GM21717 (cell line): Measurements from ENCODE around the gene ATG3.
"Not testable (repeated sequence)": the region's sequence is repeated elsewhere in the genome, so short reads cannot be mapped to it uniquely, and the experiment has no call there.

Source experiments
- ATAC-seq: cut with Tn5 transposase; IDR thresholded peaks from one replicate; pipeline ENCODE4 v1.9.1; 2021; ENCODE audit warnings: mild to moderate bottlenecking, moderate library complexity; ENCODE audit not compliant: unreplicated experiment

Gene ATG3

DNA sequence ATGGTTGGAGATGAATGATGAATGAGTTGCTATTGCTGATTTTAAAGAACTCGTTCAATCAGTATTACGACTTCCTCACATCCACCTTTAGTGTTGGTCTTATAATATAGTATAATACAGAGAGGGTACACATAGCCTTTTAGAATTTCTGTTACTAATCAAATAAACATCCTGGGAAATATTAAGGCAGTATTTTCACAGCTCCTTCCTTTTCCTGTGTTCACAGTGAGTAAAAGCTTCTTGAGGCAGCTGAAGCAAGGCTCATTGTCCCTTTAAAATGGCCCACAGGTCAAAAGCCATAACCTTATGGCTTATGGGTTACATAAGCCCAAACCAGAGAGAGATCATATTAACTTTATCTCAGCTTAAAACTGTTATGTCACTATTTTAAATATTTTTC, 61.1 kb downstream of the ATG3 start:
- no peak for ATAC-seq

DNA sequence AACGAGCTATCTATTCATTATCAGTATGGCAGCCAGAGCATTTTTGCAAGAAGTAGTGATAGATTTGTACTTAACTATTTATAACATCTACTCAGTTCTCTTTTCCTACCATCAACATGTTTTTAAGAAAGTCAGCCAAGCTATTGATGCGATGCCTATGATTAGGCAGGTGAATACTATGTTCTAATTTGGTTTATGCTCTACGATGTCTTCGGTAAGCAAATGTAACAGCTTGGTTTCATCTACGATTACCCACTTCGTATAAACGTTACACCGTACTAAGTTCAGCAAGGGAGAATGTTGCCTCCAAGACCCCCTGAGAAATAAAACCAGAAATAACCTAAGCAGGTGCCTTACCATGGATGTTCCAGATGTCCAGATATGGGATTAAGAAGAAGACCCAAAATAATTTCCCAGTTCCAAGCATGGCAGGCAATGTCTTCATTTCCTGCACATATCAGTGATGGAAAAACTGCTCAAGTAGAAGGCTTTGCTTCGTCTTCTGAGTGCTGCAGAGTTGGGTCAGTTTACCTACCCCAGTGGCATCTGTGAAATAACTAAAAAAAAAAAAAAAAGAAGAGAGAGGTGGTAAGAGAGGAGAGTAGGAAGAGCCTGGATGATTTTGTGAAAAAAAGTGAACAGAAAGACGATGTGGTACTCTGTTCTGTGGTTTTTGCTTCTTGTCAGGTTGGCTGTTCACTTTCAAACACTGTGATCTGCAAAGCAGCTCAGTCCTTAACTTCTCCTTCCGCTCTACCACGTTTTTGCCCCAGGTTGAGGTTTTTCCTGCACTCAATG, 62.6 kb downstream of the ATG3 start, which contains the start of gene BTLA:
TSS of gene BTLA (minus strand) at position 559 of the 798 bp plus-strand sequence. CDS start at position 445, 114 bp downstream.
- peak; percentile 70 for ATAC-seq

DNA sequence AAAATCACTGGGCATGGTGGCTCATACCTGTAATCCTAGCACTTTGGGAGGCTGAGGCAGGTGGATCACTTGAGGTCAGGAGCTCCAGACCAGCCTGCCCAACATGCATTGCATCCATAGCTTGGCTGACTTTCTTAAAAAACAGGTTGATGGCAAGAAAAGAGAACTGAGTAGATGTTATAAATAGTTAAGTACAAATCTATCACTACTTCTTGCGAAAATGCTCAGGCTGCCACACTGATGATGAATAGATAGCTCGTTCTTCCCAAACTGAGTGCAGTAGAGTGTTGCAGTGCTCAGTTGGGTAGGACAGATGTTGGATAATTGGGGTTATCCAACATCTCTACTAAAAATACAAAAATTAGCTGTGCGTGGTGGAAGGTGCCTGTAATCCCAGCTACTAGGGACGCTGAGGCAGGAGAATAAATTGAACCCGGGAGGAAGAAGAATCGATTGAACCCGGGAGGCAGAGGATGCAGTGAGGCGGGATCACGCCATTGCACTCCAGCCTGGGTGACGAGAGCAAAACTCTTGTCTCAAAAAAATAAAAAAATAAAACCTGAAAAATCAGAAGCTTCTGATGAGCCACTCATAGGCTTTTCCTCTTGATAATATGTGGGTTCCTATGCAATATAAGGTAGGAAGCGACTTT, 63.7 kb downstream of the ATG3 start:
- no peak for ATAC-seq

DNA sequence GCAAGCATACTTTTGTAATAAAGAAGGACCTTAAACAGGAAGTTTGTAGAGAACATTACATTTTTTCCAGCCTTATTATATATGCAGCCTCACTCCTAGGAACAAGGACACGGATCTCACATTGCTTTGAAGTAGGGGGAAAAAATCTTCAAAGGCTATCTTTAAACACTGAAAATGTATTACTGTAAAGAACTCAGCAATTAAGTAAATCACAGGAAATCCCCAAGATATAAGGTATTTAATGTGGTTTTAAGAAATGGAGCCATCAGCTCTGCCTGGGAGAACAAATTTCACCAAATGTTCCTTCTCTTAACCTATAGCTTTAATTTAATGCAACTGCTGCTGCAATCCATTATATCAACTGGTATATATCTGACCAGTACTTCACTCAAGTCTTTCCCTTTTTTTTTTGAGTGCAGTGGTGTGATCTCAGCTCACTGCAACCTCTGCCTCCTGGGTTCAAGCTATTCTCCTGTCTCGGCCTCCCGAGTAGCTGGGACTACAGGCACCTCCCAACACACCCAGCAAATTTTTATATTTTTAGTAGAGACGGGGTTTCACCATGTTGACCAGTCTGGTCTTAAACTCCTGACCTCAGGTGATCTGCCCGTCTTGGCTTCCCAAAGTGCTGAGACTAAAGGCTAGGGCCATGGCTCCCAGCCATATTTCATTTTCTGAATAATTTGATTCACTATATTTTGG, 65.2 kb downstream of the ATG3 start:
- ATAC-seq = no peak

DNA sequence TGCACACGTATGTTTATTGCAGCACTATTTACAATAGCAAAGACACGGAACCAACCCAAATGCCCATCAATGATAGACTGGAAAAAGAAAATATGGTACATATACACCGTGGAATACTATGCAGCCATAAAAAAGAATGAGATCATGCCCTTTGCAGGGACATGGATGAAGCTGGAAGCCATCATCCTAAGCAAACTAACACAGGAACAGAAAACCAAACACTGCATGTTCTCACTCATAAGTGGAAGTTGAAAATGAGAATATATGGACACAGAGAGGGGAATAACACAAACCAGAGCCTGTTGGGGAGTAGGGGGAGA, 67.4 kb downstream of the ATG3 start:
- ATAC-seq = not testable (repeated sequence)

DNA sequence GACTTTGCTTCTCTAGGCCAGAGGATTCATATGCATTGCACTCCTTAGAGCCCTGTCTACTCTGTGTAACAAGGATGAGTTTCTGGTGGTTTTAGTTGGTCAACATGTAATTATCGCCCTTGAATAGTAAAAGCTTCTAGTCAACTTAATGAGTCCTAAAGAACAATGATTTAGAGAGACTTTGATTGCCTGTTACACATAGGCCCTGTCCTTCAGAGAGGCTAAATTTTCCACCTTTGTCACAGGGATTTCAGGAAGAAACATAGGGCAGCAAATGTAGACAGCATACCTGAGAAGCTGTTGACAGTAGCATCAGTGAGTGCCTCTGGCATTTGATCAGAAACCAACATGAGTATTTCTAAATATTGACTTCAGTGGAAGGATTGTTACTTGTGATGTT, 69.6 kb downstream of the ATG3 start:
- no peak for ATAC-seq

DNA sequence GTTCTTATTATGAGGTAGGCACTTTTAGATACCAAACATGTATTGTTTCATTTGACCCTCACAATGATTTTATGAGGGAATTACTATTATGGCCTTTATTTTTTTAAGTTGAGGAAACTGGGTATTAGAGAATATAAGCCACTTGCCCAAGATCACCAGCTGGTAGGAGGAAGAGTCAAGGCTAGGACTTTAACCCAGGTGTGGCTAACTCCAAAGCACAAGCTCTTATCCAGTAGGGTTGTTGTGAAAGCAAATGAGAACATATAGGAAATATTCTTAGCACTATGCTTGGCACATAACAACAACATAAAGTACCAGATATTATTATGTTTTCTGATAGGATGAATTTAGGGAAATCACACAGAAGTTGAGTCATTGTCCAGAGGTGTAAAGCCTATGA, 70.4 kb downstream of the ATG3 start:
- no peak for ATAC-seq

DNA sequence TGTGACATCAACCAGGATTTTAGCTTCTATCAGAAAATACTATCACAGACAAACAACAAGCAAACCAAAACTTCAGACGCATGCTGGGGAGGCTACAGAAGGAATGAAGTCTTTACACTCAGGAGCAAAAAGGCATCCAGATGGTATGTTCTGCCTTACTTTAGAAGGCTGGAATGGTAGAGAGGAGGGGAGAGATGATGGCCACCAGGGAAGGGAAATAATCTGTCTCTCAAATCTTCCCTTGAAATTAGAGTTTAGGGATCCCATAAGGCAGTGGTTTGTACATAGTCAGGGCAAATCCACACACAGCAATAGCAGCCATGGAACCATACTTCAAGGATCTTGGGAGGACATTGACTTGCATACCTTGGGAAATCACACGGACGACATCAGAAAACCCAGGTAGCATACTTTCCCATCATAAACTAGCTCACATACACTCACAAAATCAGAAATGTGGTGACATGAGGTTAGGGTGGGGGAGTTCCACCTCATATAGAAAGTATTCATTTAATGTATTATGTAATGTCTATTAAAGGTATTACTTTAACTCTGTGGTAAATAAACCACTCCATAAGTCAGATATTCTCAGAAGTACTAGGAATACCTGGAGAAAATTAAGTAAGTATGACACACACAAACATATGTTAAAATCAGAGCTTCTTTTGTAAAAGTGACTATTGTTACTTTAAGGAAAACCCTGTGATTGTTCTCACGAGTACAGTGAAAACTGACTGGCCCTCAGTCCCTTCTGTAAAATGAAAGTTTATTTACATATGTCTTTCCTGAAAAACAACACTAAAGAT, 71.9 kb downstream of the ATG3 start:
- ATAC-seq = peak; percentile 69

DNA sequence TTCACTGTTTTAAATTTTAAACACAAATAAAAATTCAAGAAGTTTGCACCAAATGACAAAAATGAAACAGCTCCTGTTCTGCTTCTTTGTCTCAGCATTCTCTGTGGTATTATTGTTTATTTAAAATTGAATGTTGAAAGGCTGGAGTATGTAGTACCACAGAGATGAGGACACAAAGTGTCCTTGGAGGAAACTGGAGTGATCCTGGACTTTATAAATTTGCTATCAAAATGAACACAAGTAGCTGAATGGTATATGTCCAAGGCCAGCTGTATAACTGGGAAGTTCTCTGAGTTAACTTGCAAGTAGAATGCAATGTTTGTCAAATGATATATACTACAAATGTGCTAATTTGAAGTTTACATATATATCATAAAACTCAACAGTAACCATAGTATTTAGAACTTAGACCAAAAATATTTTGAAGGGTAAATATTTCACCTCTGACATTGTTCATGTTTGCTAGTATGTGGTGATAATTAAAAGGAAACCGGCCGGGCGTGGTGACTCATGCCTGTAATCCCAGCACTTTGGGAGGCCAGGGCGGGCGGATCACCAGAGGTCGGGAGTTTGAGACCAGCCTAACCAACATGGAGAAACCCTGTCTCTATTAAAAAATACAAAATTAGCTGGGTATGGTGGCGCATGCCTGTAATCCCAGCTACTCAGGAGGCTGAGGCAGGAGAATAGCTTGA, 74.8 kb downstream of the ATG3 start:
- ATAC-seq = no peak

DNA sequence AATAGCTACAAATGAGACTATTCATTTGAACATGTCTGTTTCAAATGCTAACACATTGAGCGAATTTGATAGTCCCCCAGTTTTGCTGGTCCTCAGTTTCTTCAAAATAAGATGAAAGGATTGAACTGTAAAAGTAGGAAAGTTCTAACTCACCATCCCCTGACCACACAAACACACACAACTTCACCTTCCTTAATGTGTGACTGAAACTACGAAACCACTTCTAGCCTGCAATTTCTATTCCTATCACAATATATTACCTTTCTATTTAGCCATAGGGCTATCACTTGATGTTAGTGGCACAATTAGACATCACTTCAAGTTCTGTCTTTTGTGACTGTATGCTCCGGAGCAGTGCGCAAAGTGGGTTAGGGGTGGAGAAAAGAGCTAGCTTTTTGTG, 77.4 kb downstream of the ATG3 start:
- no peak for ATAC-seq

DNA sequence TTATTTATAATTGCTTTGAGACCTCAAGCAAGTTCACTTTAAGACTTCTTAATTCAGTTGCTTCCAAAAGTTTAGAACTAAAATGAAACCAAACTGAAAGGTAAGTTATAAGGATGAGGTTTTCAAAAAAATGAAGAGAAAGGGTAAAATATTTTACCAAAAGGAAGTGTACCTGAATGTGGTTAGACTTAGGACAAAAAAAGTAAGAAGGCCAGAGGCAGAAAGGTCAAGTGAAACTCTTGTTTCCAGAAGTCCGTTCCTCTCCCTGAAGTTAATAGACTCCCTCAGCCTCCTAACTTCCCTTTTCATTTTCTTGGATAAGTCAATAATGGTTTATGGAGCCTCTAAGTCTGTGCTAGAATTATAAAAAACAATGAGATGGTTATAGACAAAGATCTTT, 79.1 kb downstream of the ATG3 start:
- no peak for ATAC-seq
